HEK293 (cell line): Measurements from ENCODE around the gene EXD3.

Experiments
- BCL11B ChIP-seq: fragments of 450-650 bp; formaldehyde crosslinking; IDR thresholded peaks from 2 replicates; pipeline ENCODE4 v1.5.1; 2016; ENCODE audit warnings: low read depth, missing biosample characterization, missing genetic modification characterization
- GLIS1 ChIP-seq: fragments of 450-650 bp; formaldehyde crosslinking; IDR thresholded peaks from 2 replicates; pipeline ENCODE4 v1.5.1; 2016; ENCODE audit warnings: missing biosample characterization, missing genetic modification characterization
- GLIS2 ChIP-seq: fragments of 450-650 bp; formaldehyde crosslinking; IDR thresholded peaks from 2 replicates; pipeline ENCODE4 v1.5.1; 2016; ENCODE audit warnings: missing biosample characterization, missing genetic modification characterization
- ZFP37 ChIP-seq: fragments of 450-650 bp; formaldehyde crosslinking; IDR thresholded peaks from 2 replicates; pipeline ENCODE4 v1.5.1; 2016; ENCODE audit warnings: missing biosample characterization, missing genetic modification characterization
- ZFP69B ChIP-seq: fragments of 450-650 bp; formaldehyde crosslinking; IDR thresholded peaks from 2 replicates; pipeline ENCODE4 v1.5.1; 2016; ENCODE audit warnings: missing biosample characterization, missing genetic modification characterization
- ZIC2 ChIP-seq: fragments of 450-650 bp; formaldehyde crosslinking; IDR thresholded peaks from 2 replicates; pipeline ENCODE4 v1.5.1; 2016; ENCODE audit warnings: missing biosample characterization, missing genetic modification characterization
- ZNF112 ChIP-seq: fragments of 450-650 bp; formaldehyde crosslinking; IDR thresholded peaks from 2 replicates; pipeline ENCODE4 v1.5.0; 2017; ENCODE audit warnings: missing biosample characterization, missing genetic modification characterization
- ZNF114 ChIP-seq: fragments of 450-650 bp; formaldehyde crosslinking; IDR thresholded peaks from 2 replicates; pipeline ENCODE4 v1.5.0; 2017; ENCODE audit warnings: missing biosample characterization, missing genetic modification characterization
- ZNF133 ChIP-seq: fragments of 450-650 bp; formaldehyde crosslinking; IDR thresholded peaks from 2 replicates; pipeline ENCODE4 v1.5.1; 2016; ENCODE audit warnings: missing biosample characterization, missing genetic modification characterization
- ZNF280C ChIP-seq: fragments of 450-650 bp; formaldehyde crosslinking; IDR thresholded peaks from 2 replicates; pipeline ENCODE4 v1.5.1; 2016; ENCODE audit warnings: missing biosample characterization, missing genetic modification characterization
- ZNF302 ChIP-seq: fragments of 450-650 bp; formaldehyde crosslinking; IDR thresholded peaks from 2 replicates; pipeline ENCODE4 v1.5.1; 2016; ENCODE audit warnings: missing biosample characterization, missing genetic modification characterization, low read depth
- ZNF518A ChIP-seq: fragments of 450-650 bp; formaldehyde crosslinking; conservative IDR thresholded peaks from 2 replicates; pipeline ENCODE4 v1.5.1; 2016; ENCODE audit warnings: low read depth, missing biosample characterization, missing genetic modification characterization
- ZNF555 ChIP-seq: fragments of 450-650 bp; formaldehyde crosslinking; conservative IDR thresholded peaks from 2 replicates; pipeline ENCODE4 v1.5.1; 2017; ENCODE audit warnings: missing biosample characterization, mild to moderate bottlenecking, missing genetic modification characterization, inconsistent platforms
- ZNF560 ChIP-seq: fragments of 450-650 bp; formaldehyde crosslinking; IDR thresholded peaks from 2 replicates; pipeline ENCODE4 v1.5.1; 2017; ENCODE audit warnings: missing biosample characterization, missing genetic modification characterization, borderline replicate concordance
- ZNF629 ChIP-seq: fragments of 450-650 bp; formaldehyde crosslinking; IDR thresholded peaks from 2 replicates; pipeline ENCODE4 v1.5.1; 2017; ENCODE audit warnings: missing biosample characterization, missing genetic modification characterization
- ZNF645 ChIP-seq: fragments of 450-650 bp; formaldehyde crosslinking; IDR thresholded peaks from 2 replicates; pipeline ENCODE4; 2016; ENCODE audit warnings: missing biosample characterization, missing genetic modification characterization
- ZNF654 ChIP-seq: fragments of 450-650 bp; formaldehyde crosslinking; IDR thresholded peaks from 2 replicates; pipeline ENCODE4 v1.5.1; 2016; ENCODE audit warnings: low read depth, missing biosample characterization, missing genetic modification characterization
- ZNF747 ChIP-seq: fragments of 450-650 bp; formaldehyde crosslinking; IDR thresholded peaks from 2 replicates; pipeline ENCODE4 v1.5.1; 2016; ENCODE audit warnings: missing biosample characterization, missing genetic modification characterization
- ZNF776 ChIP-seq: fragments of 450-650 bp; formaldehyde crosslinking; IDR thresholded peaks from 2 replicates; pipeline ENCODE4 v1.5.0; 2017; ENCODE audit warnings: missing biosample characterization, missing genetic modification characterization, borderline replicate concordance
- TF ChIP-seq, protein P1 (sequence below): fragments of 450-650 bp; formaldehyde crosslinking; IDR thresholded peaks from 2 replicates; pipeline ENCODE4 v1.5.1; 2017; ENCODE audit warnings: missing biosample characterization, missing genetic modification characterization

The EXD3 gene

GRCh38 chr9:137445930-137446431 lies 23.0 kb upstream of the EXD3 start (continued):
- TF ChIP-seq ZFP69B (tag by site-specific recombination) (no peak), ZNF654 (tag by site-specific recombination) (no peak), ZIC2 (tag by site-specific recombination) (peak; percentile 30), ZNF518A (tag by site-specific recombination) (no peak), ZNF560 (tag by site-specific recombination) (no peak), BCL11B (no peak), ZNF302 (no peak), ZNF280C (tag by site-specific recombination) (no peak), GLIS1 (tag by site-specific recombination) (peak; percentile 100), ZNF133 (tag by site-specific recombination) (no peak), ZNF747 (tag by site-specific recombination) (no peak), ZNF645 (tag by site-specific recombination) (no peak), GLIS2 (tag by site-specific recombination) (peak; percentile 61), ZNF555 (no peak), ZNF114 (no peak), ZNF112 (tag by site-specific recombination) (no peak), ZFP37 (no peak), ZNF629 (tag by site-specific recombination) (no peak), ZNF776 (tag by site-specific recombination) (no peak)
- TF ChIP-seq, protein P1, sequence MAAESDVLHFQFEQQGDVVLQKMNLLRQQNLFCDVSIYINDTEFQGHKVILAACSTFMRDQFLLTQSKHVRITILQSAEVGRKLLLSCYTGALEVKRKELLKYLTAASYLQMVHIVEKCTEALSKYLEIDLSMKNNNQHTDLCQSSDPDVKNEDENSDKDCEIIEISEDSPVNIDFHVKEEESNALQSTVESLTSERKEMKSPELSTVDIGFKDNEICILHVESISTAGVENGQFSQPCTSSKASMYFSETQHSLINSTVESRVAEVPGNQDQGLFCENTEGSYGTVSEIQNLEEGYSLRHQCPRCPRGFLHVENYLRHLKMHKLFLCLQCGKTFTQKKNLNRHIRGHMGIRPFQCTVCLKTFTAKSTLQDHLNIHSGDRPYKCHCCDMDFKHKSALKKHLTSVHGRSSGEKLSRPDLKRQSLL (tag by site-specific recombination), result no peak
